ENCODE measurements around the gene LYZL4.

- TF ChIP-seq EZH2 (IDR thresholded peaks at IDR 0.05; ENCODE audit: low read length, unreplicated experiment) (no peak), EZH2phosphoT487 (IDR thresholded peaks at IDR 0.05; ENCODE audit: borderline replicate concordance, low read length) (no peak)
- TF ChIP-seq, protein P1, sequence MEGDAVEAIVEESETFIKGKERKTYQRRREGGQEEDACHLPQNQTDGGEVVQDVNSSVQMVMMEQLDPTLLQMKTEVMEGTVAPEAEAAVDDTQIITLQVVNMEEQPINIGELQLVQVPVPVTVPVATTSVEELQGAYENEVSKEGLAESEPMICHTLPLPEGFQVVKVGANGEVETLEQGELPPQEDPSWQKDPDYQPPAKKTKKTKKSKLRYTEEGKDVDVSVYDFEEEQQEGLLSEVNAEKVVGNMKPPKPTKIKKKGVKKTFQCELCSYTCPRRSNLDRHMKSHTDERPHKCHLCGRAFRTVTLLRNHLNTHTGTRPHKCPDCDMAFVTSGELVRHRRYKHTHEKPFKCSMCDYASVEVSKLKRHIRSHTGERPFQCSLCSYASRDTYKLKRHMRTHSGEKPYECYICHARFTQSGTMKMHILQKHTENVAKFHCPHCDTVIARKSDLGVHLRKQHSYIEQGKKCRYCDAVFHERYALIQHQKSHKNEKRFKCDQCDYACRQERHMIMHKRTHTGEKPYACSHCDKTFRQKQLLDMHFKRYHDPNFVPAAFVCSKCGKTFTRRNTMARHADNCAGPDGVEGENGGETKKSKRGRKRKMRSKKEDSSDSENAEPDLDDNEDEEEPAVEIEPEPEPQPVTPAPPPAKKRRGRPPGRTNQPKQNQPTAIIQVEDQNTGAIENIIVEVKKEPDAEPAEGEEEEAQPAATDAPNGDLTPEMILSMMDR (conservative IDR thresholded peaks at IDR 0.05; ENCODE audit: low read depth, low read length): no peak
Observed at GRCh38 chr3:42430781-42431532, 20.5 kb upstream of the LYZL4 start.
